Right lobe of liver (tissue), 4 donors: Measurements from ENCODE around the gene POTEJ.
"Not testable (repeated sequence)": the region's sequence is repeated elsewhere in the genome, so short reads cannot be mapped to it uniquely, and the experiment has no call there.

Experiments
- POLR2A ChIP-seq: fragments of 450-650 bp; IDR thresholded peaks from one replicate; pipeline ENCODE4 v1.6.1; 2017; ENCODE audit warnings: antibody characterized with exemption, mild to moderate bottlenecking
- TF ChIP-seq, protein P1 (sequence below), 4 donors: fragments of 200-600 bp in 3 of 4; fragments of 450-650 bp in 1 of 4; IDR thresholded peaks; one replicate each; pipeline versions ENCODE4 v1.5.1 to v1.8.0; 2016 to 2022; ENCODE audit warnings: antibody characterized with exemption in 4 of 4, mild to moderate bottlenecking in 2 of 4
- donor health status: DM: no; HTN: no; CAD: no.
- donor health status: DM: no; HTN: no; CAD: no.
- donor health status: DM: no; HTN: yes; CAD: no.

DNA sequence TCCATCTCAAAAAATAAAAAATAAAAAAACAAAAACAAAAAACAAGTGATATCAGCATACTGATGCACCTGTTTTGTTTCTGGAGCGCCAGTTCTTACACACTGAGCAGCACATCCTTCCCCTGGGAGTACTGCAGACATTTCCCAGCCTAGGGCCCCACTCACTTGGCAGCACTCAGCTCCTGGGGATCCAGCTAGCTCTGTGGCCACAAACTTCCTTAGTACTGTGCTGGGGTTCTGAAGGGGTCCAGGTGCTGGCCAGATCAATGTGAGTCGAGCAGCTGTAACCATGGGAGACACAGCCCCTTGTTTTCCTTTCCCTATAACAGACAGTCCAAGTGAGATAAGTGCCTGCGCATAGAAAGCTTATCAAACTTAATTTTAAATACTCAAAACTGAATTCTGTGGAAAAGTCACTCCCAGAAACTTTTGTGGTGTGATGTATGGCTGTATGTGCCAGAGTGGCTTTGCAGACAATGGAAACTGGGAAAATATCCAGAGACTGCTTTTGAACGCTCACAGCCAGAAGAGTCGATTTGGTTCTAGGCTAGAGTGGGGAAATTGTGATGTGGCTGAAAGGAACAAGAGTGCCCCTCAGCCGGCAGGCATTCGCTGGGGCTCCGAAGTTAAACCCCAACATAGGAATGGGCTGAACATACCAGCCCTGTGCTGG, 20.9 kb upstream of the POTEJ start:
- TF ChIP-seq, protein P1, sequence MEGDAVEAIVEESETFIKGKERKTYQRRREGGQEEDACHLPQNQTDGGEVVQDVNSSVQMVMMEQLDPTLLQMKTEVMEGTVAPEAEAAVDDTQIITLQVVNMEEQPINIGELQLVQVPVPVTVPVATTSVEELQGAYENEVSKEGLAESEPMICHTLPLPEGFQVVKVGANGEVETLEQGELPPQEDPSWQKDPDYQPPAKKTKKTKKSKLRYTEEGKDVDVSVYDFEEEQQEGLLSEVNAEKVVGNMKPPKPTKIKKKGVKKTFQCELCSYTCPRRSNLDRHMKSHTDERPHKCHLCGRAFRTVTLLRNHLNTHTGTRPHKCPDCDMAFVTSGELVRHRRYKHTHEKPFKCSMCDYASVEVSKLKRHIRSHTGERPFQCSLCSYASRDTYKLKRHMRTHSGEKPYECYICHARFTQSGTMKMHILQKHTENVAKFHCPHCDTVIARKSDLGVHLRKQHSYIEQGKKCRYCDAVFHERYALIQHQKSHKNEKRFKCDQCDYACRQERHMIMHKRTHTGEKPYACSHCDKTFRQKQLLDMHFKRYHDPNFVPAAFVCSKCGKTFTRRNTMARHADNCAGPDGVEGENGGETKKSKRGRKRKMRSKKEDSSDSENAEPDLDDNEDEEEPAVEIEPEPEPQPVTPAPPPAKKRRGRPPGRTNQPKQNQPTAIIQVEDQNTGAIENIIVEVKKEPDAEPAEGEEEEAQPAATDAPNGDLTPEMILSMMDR (IDR thresholded peaks at IDR 0.05): not testable (repeated sequence)
- TF ChIP-seq POLR2A: not testable (repeated sequence)
